OCI-LY3 (cell line): ENCODE measurements around the gene ST6GALNAC6.

Experiments
- CTCF ChIP-seq: fragments of 200-600, 300-600 bp; sonication (generic); IDR thresholded peaks from 2 replicates; pipeline ENCODE4 v1.5.1; 2014; ENCODE audit warnings: antibody characterized with exemption, low read length, low read depth
- EZH2phosphoT487 ChIP-seq: fragments of 200-600 bp; shearing (Covaris generic); IDR thresholded peaks from 2 replicates; pipeline ENCODE4 v1.6.1; 2018; ENCODE audit warnings: antibody characterized with exemption, mixed run types, low read depth

DNA sequence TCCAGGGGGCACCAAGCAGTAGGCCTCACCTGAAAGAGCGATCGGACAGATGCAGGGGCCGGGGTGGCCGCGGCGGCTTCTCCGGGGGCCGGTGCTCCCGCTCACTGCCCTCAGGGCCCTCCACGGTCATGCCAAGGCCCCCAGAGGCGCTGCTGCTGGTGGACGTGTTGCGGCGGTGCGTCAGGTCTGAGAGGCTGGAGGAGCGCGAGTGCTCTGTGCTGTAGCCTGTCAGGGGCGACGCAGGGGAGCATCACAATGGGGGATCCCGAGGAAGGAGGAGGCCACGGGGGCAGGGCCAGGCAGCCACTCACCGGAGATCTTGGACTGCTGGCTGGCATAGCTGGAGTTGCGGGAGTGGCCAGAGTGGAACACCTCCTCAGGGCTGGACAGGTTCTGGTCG, 45.9 kb upstream of the ST6GALNAC6 start:
- TF ChIP-seq CTCF (no peak), EZH2phosphoT487 (no peak)
